ENCODE measurements around the gene PML.

The PML gene

GRCh38 chr15:73954188-73955145 lies 40.0 kb upstream of the PML start:
- TF ChIP-seq EGR1 (IDR thresholded peaks at IDR 0.05) (no peak), MAX (IDR thresholded peaks at IDR 0.05) (no peak), TEAD4 (IDR thresholded peaks at IDR 0.05) (no peak), YY1 (IDR thresholded peaks at IDR 0.05; ENCODE audit: low read depth) (no peak), USF1 (IDR thresholded peaks at IDR 0.05) (0 out of 2 replicates have a peak, but pooled peaks have one; percentile 30)

DNA sequence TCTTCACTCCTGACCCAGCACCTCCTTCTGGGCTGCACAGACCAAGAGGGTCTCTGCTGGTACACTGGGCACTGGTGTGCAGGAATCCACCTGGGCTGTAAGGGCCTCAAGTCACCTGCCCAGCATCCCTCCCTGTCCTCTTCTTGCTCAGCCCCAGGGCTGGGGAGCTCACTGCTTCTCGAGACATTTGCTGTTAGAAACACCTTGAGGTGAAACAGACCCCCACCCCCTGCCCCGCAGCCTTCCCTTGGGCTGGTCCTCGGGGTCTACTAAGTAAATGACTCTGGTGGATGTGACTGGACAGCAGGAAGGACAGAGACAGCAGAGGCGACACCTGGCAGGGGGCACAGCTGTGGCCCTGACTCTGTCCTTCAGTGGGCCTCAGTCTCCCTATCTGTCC lies 39.2 kb upstream of the PML start:
- TF ChIP-seq NFIC (IDR thresholded peaks at IDR 0.05) (no peak), TAF1 (IDR thresholded peaks at IDR 0.05; ENCODE audit: low read depth) (no peak), CREB1 (IDR thresholded peaks at IDR 0.05; ENCODE audit: low read depth) (no peak), RAD21 (IDR thresholded peaks at IDR 0.05; ENCODE audit: low read depth) (no peak), FOXM1 (IDR thresholded peaks at IDR 0.05; ENCODE audit: borderline replicate concordance, low read depth) (no peak), MAX (IDR thresholded peaks at IDR 0.05) (no peak), TCF12 (IDR thresholded peaks at IDR 0.05; ENCODE audit: low read depth) (no peak), CEBPB (IDR thresholded peaks at IDR 0.05) (no peak), TEAD4 (IDR thresholded peaks at IDR 0.05) (no peak)

GRCh38 chr15:73955861-73956742 lies 38.4 kb upstream of the PML start:
- TF ChIP-seq RAD21 (IDR thresholded peaks at IDR 0.05; ENCODE audit: low read depth) (no peak), NFIC (IDR thresholded peaks at IDR 0.05) (no peak), ZBTB7A (IDR thresholded peaks at IDR 0.05; ENCODE audit: low read depth) (no peak), USF1 (IDR thresholded peaks at IDR 0.05) (no peak), MAX (IDR thresholded peaks at IDR 0.05) (no peak), EGR1 (IDR thresholded peaks at IDR 0.05) (no peak), CREB1 (IDR thresholded peaks at IDR 0.05; ENCODE audit: low read depth) (no peak), REST (IDR thresholded peaks at IDR 0.05; ENCODE audit: low read depth) (no peak), TAF1 (IDR thresholded peaks at IDR 0.05; ENCODE audit: low read depth) (no peak), YY1 (IDR thresholded peaks at IDR 0.05; ENCODE audit: low read depth) (no peak), FOXM1 (IDR thresholded peaks at IDR 0.05; ENCODE audit: borderline replicate concordance, low read depth) (no peak), EP300 (IDR thresholded peaks at IDR 0.05; ENCODE audit: borderline replicate concordance) (no peak), CEBPB (IDR thresholded peaks at IDR 0.05) (no peak), TCF12 (IDR thresholded peaks at IDR 0.05; ENCODE audit: low read depth) (no peak), TEAD4 (IDR thresholded peaks at IDR 0.05) (no peak)

DNA sequence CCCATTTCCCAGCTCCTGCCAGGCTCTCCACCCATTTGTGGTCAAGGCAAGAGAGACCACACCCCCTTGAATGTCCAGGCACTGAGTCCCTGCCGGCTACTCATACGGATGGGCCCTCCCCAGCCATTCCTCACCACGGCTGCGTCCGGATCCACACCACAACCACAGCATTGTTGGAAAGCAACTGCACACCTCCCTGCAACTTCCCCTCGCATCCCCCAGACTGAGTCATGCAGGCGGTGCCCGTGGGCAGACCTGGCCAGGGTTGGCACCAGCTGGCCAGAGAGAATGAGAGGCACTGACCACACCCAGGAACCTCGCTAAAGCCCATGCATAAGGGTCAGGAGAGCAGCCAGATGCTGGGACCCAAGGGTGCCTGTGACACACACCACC lies 37.8 kb upstream of the PML start:
- TF ChIP-seq YY1 (IDR thresholded peaks at IDR 0.05; ENCODE audit: low read depth) (no peak), CEBPB (IDR thresholded peaks at IDR 0.05) (no peak), EGR1 (IDR thresholded peaks at IDR 0.05) (no peak), TEAD4 (IDR thresholded peaks at IDR 0.05) (no peak), FOXM1 (IDR thresholded peaks at IDR 0.05; ENCODE audit: borderline replicate concordance, low read depth) (no peak), NFIC (IDR thresholded peaks at IDR 0.05) (no peak), TAF1 (IDR thresholded peaks at IDR 0.05; ENCODE audit: low read depth) (no peak), MAX (IDR thresholded peaks at IDR 0.05) (0 out of 2 replicates have a peak, but pooled peaks have one; percentile 15)

DNA sequence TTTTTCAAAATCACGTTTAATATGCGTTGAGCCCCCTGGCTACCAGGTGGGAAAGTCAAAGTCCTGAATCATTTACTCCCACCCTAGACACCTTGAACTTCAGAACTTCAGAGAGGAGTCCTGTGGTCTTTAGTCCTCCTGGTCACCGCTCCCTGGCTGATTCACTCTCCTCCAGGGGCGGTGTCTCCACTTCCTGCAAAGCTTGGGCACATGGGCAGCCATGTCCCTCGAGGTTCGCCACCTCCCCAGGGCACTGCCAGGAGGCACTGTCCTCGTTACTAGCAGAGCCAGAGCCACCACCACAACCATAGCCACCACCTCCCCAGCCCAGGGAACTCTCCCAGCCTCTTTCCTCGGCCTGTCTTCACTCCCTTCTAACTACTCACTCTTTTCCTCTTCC lies 37.2 kb upstream of the PML start:
- TF ChIP-seq TAF1 (IDR thresholded peaks at IDR 0.05; ENCODE audit: low read depth) (no peak), TCF12 (IDR thresholded peaks at IDR 0.05; ENCODE audit: low read depth) (no peak), EGR1 (IDR thresholded peaks at IDR 0.05) (no peak), TEAD4 (IDR thresholded peaks at IDR 0.05) (no peak), CREB1 (IDR thresholded peaks at IDR 0.05; ENCODE audit: low read depth) (no peak), USF1 (IDR thresholded peaks at IDR 0.05) (no peak), FOXM1 (IDR thresholded peaks at IDR 0.05; ENCODE audit: borderline replicate concordance, low read depth) (no peak), YY1 (IDR thresholded peaks at IDR 0.05; ENCODE audit: low read depth) (no peak), CEBPB (IDR thresholded peaks at IDR 0.05) (no peak), EP300 (IDR thresholded peaks at IDR 0.05; ENCODE audit: borderline replicate concordance) (no peak), ZBTB7A (IDR thresholded peaks at IDR 0.05; ENCODE audit: low read depth) (no peak), REST (IDR thresholded peaks at IDR 0.05; ENCODE audit: low read depth) (no peak), MAX (IDR thresholded peaks at IDR 0.05) (no peak), NFIC (IDR thresholded peaks at IDR 0.05) (no peak), RAD21 (IDR thresholded peaks at IDR 0.05; ENCODE audit: low read depth) (no peak)
